Vagina (tissue), 2 donors: ENCODE data around the gene FGF12. TPM values are rescaled to one million over a fixed set of nuclear protein-coding genes. Genes with fewer than 3 reads are reported as not detected.

Experiments
- DNase-seq, 2 donors: peaks; one replicate each; pipeline ENCODE4 v3.0.0-alpha.2; 2017; ENCODE audit errors: extremely low spot score in 2 of 2
- H3K27ac ChIP-seq: fragments of 200-600 bp; sonication (generic); one replicate; pipeline ENCODE4 v1.5.1; 2019
- H3K27me3 ChIP-seq: fragments of 200-600 bp; sonication (generic); one replicate; pipeline ENCODE4 v1.5.1; 2019
- H3K36me3 ChIP-seq, 2 donors: fragments of 200-600 bp; sonication (generic); one replicate each; pipeline ENCODE4 v1.5.1; 2017 to 2019
- H3K4me1 ChIP-seq: fragments of 200-600 bp; sonication (generic); one replicate; pipeline ENCODE4 v1.5.1; 2019
- H3K4me3 ChIP-seq, 2 donors: fragments of 200-600 bp; sonication (generic); 1 replicate in 1 of 2; 2 replicates in 1 of 2; pipeline ENCODE4 v1.5.1; 2016 to 2019
- H3K9me3 ChIP-seq: fragments of 200-600 bp; sonication (generic); one replicate; pipeline ENCODE4 v1.5.1; 2019
- CTCF ChIP-seq, 3 experiments: fragments of 450-650 bp in 2 of 3; fragments of 200-600 bp in 1 of 3; sonication (generic) in 1 of 3; IDR thresholded peaks; one replicate each; pipeline ENCODE4 v1.5.1; 2017 to 2019; ENCODE audit warnings: antibody characterized with exemption in 3 of 3, mild to moderate bottlenecking in 2 of 3, moderate library complexity in 2 of 3
- POLR2A ChIP-seq, 2 donors: fragments of 450-650 bp; IDR thresholded peaks; one replicate each; pipeline ENCODE4 v1.6.1; 2017; ENCODE audit warnings: antibody characterized with exemption in 2 of 2, mild to moderate bottlenecking in 2 of 2, moderate library complexity in 2 of 2
- POLR2AphosphoS5 ChIP-seq, 2 donors: sonication (generic); formaldehyde crosslinking; IDR thresholded peaks; one replicate each; pipeline ENCODE4 v1.9.0; 2017; ENCODE audit warnings: antibody characterized with exemption in 2 of 2, mild to moderate bottlenecking in 2 of 2, low read depth in 1 of 2; ENCODE audit not compliant: insufficient read depth in 1 of 2
- intact Hi-C: fragments of 100-400 bp; cut with DNase I; formaldehyde crosslinking; loops from one replicate; pipeline ENCODE4 v1.15.1; 2023
- total RNA-seq: library from RNA; depleted of rRNA; stranded (reverse); fragments of >200 nt; gene quantifications from one replicate; pipeline ENCODE4 v1.2.3, GENCODE V29; 2016

Gene FGF12
- total RNA-seq, 1 donor from 2014 or later: 1.5 TPM

- Histone ChIP-seq H3K4me3 (no peak overlapping the region), H3K4me1 (no peaks in the 10 kb centered on the region), H3K27me3 (no peaks in the 10 kb centered on the region), H3K9me3 (no peaks in the 10 kb centered on the region), H3K27ac (no peak overlapping the region), H3K36me3 (no peaks in the 10 kb centered on the region)
- intact Hi-C loops: no loop called here
- TF ChIP-seq CTCF (IDR thresholded peaks at IDR 0.05) (no peak), POLR2AphosphoS5 (IDR thresholded peaks at IDR 0.05; ENCODE audit: insufficient read depth in 1 of 2, low read depth in 1 of 2) (no peak), POLR2A (IDR thresholded peaks at IDR 0.05) (no peak)
- DNase-seq: no peak
Measured at GRCh38 chr3:192332386-192333291, 394.7 kb downstream of the FGF12 start.

DNA sequence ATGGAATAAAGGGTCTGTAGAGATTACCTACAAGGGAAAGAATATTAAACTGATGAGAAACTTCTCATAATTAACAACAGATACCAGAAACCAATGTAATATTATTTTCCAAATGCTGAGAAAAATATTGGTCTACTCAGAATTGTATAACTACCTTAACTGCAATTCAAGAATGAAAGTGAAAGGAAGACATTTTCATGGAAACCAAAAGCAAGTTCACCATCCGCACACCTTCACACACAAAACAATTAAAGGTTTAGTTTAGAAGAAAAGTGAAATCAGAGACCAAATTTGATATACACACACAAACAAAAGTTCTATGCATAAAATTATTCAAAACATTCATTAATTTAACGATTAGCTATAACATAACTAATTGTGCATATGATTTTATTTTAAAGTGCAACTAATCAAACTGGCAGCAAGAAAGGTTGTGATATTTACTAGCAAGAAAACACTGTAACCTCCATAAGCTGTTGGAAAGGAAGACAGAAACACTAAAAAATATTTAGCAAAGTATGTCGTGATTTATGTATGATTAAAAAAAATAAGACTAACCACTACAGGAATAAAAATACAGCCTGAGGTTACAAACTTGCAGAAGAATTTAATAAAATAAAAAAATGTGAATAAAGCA, 395.5 kb downstream of the FGF12 start:
- Histone ChIP-seq H3K4me1 (no peaks in the 10 kb centered on the region), H3K36me3 (no peaks in the 10 kb centered on the region), H3K27ac (no peak overlapping the region), H3K27me3 (no peaks in the 10 kb centered on the region), H3K4me3 (no peak overlapping the region), H3K9me3 (no peaks in the 10 kb centered on the region)
- no peak for DNase-seq
- intact Hi-C loops: no loop called here
- TF ChIP-seq POLR2A (IDR thresholded peaks at IDR 0.05) (no peak), CTCF (IDR thresholded peaks at IDR 0.05) (no peak), POLR2AphosphoS5 (IDR thresholded peaks at IDR 0.05; ENCODE audit: insufficient read depth in 1 of 2, low read depth in 1 of 2) (no peak)

DNA sequence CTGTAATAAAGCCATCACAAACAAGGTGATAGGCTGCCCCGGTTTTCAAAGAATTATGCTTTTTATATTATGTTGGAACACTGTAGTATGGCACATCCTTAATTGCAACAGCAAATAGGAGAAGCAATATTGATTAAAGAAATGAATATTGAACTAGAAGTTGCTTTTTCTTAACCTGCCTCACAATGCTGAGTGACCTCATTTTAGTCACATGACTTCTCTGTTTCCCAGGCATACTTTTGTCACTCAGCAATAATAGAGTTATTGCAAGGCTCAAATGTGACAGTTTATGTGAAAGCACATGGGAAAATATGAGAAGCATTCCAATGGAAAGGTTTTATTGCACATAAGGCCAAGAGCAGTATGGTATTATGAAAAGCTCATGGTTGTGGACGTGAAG, 400.7 kb downstream of the FGF12 start:
- no peaks in the 10 kb centered on the region for H3K27me3 ChIP-seq
- H3K36me3 ChIP-seq: no peaks in the 10 kb centered on the region
- TF ChIP-seq CTCF (IDR thresholded peaks at IDR 0.05) (no peak), POLR2AphosphoS5 (IDR thresholded peaks at IDR 0.05; ENCODE audit: insufficient read depth in 1 of 2, low read depth in 1 of 2) (no peak), POLR2A (IDR thresholded peaks at IDR 0.05) (no peak)
- H3K27ac ChIP-seq: no peak overlapping the region
- intact Hi-C loops: no loop called here
- H3K4me3 ChIP-seq: no peak overlapping the region
- no peaks in the 10 kb centered on the region for H3K4me1 ChIP-seq
- DNase-seq: no peak
- no peaks in the 10 kb centered on the region for H3K9me3 ChIP-seq

- H3K4me1 ChIP-seq: no peaks in the 10 kb centered on the region
- intact Hi-C loops: no loop called here
- H3K36me3 ChIP-seq: no peaks in the 10 kb centered on the region
- H3K9me3 ChIP-seq: no peaks in the 10 kb centered on the region
- no peaks in the 10 kb centered on the region for H3K27me3 ChIP-seq
- H3K4me3 ChIP-seq: no peak overlapping the region
- no peak for DNase-seq
- H3K27ac ChIP-seq: no peak overlapping the region
- TF ChIP-seq POLR2A (IDR thresholded peaks at IDR 0.05): no peak
- TF ChIP-seq POLR2AphosphoS5 (IDR thresholded peaks at IDR 0.05; ENCODE audit: insufficient read depth in 1 of 2, low read depth in 1 of 2): no peak
- no peak for TF ChIP-seq CTCF (IDR thresholded peaks at IDR 0.05)
Measured at GRCh38 chr3:192317564-192317963, 409.8 kb downstream of the FGF12 start.

- no peaks in the 10 kb centered on the region for H3K27me3 ChIP-seq
- no peak for TF ChIP-seq CTCF (IDR thresholded peaks at IDR 0.05)
- no peaks in the 10 kb centered on the region for H3K9me3 ChIP-seq
- H3K36me3 ChIP-seq: no peaks in the 10 kb centered on the region
- no peak overlapping the region for H3K4me3 ChIP-seq
- H3K27ac ChIP-seq: no peak overlapping the region
- no peak for DNase-seq
- no peaks in the 10 kb centered on the region for H3K4me1 ChIP-seq
- intact Hi-C loops: no loop called here
Measured at GRCh38 chr3:192313605-192314004, 413.7 kb downstream of the FGF12 start.
